K562 (cell line): ENCODE data around the gene LTBP1. TPM values are rescaled to one million over a fixed set of nuclear protein-coding genes. Genes with fewer than 3 reads are reported as not detected.

Source experiments
- ATAC-seq: fragments of 200-7000 bp; cut with Tn5 transposase; 3 replicates; pipeline ENCODE4 v1.9.1; 2020; ENCODE audit warnings: moderate library complexity
- BruUV-seq: library from RNA; stranded (reverse); fragments of 400-500 nt; replicated peaks from 2 replicates; lab custom pipeline; 2021; lab: Mats Ljungman, UMichigan
- CTCF ChIA-PET: fragments of 300-600 bp; formaldehyde crosslinking; extraction: SDS; loops from one replicate; lab custom pipeline; 2021; ENCODE audit warnings: low intra/inter-chr PET ratio; lab: Yijun Ruan, JAX
- POLR2A ChIA-PET: fragments of 300-600, 350-650 bp; sonication (Branson Sonifier 250); formaldehyde crosslinking; extraction: SDS; loops from one replicate; lab custom pipeline; 2021; ENCODE audit warnings: antibody characterized with exemption, inconsistent platforms; lab: Yijun Ruan, JAX
- DNase-seq, 4 experiments: peaks; one replicate each; pipeline versions ENCODE4 v3.0.0 to v3.0.0-alpha.2; 2011 to 2018; ENCODE audit warnings: low spot score in 3 of 4, mixed read lengths in 3 of 4; ENCODE audit errors: extremely low read depth in 1 of 4
- FAIRE-seq: peaks from 2 replicates; lab custom pipeline; 2011; peaks lifted over from hg19 to GRCh38; lab: Jason Lieb, UNC
- H2AFZ ChIP-seq: 2 replicates; pipeline ENCODE4 v1.6.0; 2011; ENCODE audit warnings: low read depth, low read length, control low read depth, inconsistent platforms
- H3K27ac ChIP-seq: fragments of 200-600 bp; 3 replicates; pipeline ENCODE4 v1.8.0; 2011; ENCODE audit warnings: low read depth, mild to moderate bottlenecking, control low read depth, inconsistent platforms, low read length, moderate library complexity, mixed read lengths; ENCODE audit errors: extremely low read depth
- H3K27me3 ChIP-seq, 2 experiments: fragments of 300-600 bp in 1 of 2; 2 replicates in 1 of 2; 3 replicates in 1 of 2; pipeline versions ENCODE4 v1.6.0 to v1.8.0; 2011; ENCODE audit warnings: inconsistent platforms in 2 of 2, low read length in 2 of 2, mild to moderate bottlenecking in 1 of 2, mixed read lengths in 1 of 2, moderate library complexity in 1 of 2; ENCODE audit not compliant: control insufficient read depth in 2 of 2, insufficient read depth in 2 of 2
- H3K36me3 ChIP-seq: fragments of 300-600 bp; 3 replicates; pipeline ENCODE4 v1.8.0; 2011; ENCODE audit warnings: mild to moderate bottlenecking, low read length, inconsistent platforms; ENCODE audit not compliant: control insufficient read depth, insufficient read depth
- H3K4me1 ChIP-seq, 2 experiments: fragments of 200-600 bp in 1 of 2; replicated peaks in 1 of 2; 2 replicates in 1 of 2; 3 replicates in 1 of 2; pipeline versions ENCODE4 v1.5.1 to v1.8.0; 2011; ENCODE audit warnings: inconsistent platforms in 2 of 2, low read length in 2 of 2, mild to moderate bottlenecking in 1 of 2, mixed read lengths in 1 of 2, moderate library complexity in 1 of 2; ENCODE audit not compliant: control insufficient read depth in 2 of 2, insufficient read depth in 2 of 2
- H3K4me2 ChIP-seq: 2 replicates; pipeline ENCODE4 v1.6.1; 2011; ENCODE audit warnings: low read length, control low read depth, inconsistent platforms, mixed read lengths; ENCODE audit not compliant: insufficient read depth
- H3K4me3 ChIP-seq: fragments of 200-600 bp; sonication (generic), shearing (Covaris generic); 2 replicates; pipeline ENCODE4 v1.5.1; 2016; ENCODE audit warnings: control low read depth, inconsistent platforms
- H3K79me2 ChIP-seq: fragments of 200-600 bp; 3 replicates; pipeline ENCODE4 v1.8.0; 2011; ENCODE audit warnings: low read length, inconsistent platforms; ENCODE audit not compliant: control insufficient read depth, insufficient read depth
- H3K9ac ChIP-seq, 2 experiments: 2 replicates each; pipeline versions ENCODE4 v1.6.0 to v1.6.1; 2011; ENCODE audit warnings: low read depth in 2 of 2, low read length in 2 of 2, control low read depth in 1 of 2, inconsistent platforms in 1 of 2, mild to moderate bottlenecking in 1 of 2, mixed read lengths in 1 of 2; ENCODE audit not compliant: insufficient read depth in 1 of 2
- H3K9me1 ChIP-seq: one replicate; pipeline ENCODE4 v1.6.0; 2011; ENCODE audit warnings: inconsistent platforms, mild to moderate bottlenecking, low read length, moderate library complexity; ENCODE audit not compliant: control insufficient read depth, insufficient read depth
- H3K9me3 ChIP-seq: replicated peaks from 2 replicates; pipeline ENCODE4 v1.5.1; 2011; ENCODE audit warnings: low read depth, low read length, inconsistent platforms; ENCODE audit not compliant: control insufficient read depth, insufficient read depth
- H4K20me1 ChIP-seq: replicated peaks from 2 replicates; pipeline ENCODE4 v1.6.1; 2011; ENCODE audit warnings: low read length, inconsistent platforms, mixed read lengths; ENCODE audit not compliant: control insufficient read depth, insufficient read depth
- BMI1 ChIP-seq: fragments of 150-350 bp; IDR thresholded peaks from 2 replicates; pipeline ENCODE4 v1.6.1; 2014; ENCODE audit warnings: low read length
- GTF2F1 ChIP-seq: IDR thresholded peaks from 2 replicates; pipeline ENCODE4 v1.6.1; 2011; ENCODE audit warnings: low read depth, low read length, improper control_type of control experiment
- HNRNPL ChIP-seq: fragments of 200-400 bp; formaldehyde crosslinking; IDR thresholded peaks from 2 replicates; pipeline ENCODE4 v1.6.1; 2017; ENCODE audit warnings: low read depth, mild to moderate bottlenecking, low read length
- NELFE ChIP-seq: IDR thresholded peaks from 2 replicates; pipeline ENCODE4 v1.6.1; 2011; ENCODE audit warnings: mild to moderate bottlenecking; ENCODE audit not compliant: insufficient read depth, insufficient read length
- RFX1 ChIP-seq: fragments of 450-650 bp; IDR thresholded peaks from 2 replicates; pipeline ENCODE4 v1.6.1; 2016; ENCODE audit warnings: mild to moderate bottlenecking, moderate library complexity
- TEAD2 ChIP-seq: fragments of 450-650 bp; IDR thresholded peaks from 2 replicates; pipeline ENCODE4 v1.6.1; 2016; ENCODE audit warnings: missing genetic modification characterization, control low read depth, missing compliant biosample characterization
- TRIM25 ChIP-seq: fragments of 450-650 bp; IDR thresholded peaks from 2 replicates; pipeline ENCODE4 v1.7.0; 2016; ENCODE audit warnings: borderline replicate concordance
- XRCC5 ChIP-seq: fragments of 200-400 bp; formaldehyde crosslinking; IDR thresholded peaks from 2 replicates; pipeline ENCODE4 v1.6.1; 2017; ENCODE audit warnings: low read depth, mild to moderate bottlenecking, low read length
- ZBED1 ChIP-seq: IDR thresholded peaks from 2 replicates; pipeline ENCODE4 v1.6.1; 2014
- ZNF253 ChIP-seq: fragments of 250-450 bp; sonication (Bioruptor Pico); conservative IDR thresholded peaks from 2 replicates; pipeline ENCODE4 v1.6.1; 2021; ENCODE audit warnings: mild to moderate bottlenecking
- ZSCAN29 ChIP-seq: fragments of 450-650 bp; IDR thresholded peaks from 2 replicates; pipeline ENCODE4 v1.6.1; 2017
- WGBS: fragments of 100-300 bp; shearing (Covaris generic); methylation state at CpG from one replicate; pipeline ENCODE4 v1.1.6; 2016; ENCODE audit warnings: low coverage, mixed read lengths; ENCODE audit not compliant: insufficient coverage; ENCODE audit errors: missing lambda C conversion rate; 5-methylcytosine and 5-hydroxymethylcytosine counted together
- in situ Hi-C: fragments of 300-500 bp; cut with MboI; formaldehyde crosslinking; loops from 4 replicates; pipeline ENCODE4 v1.15.0; 2018; ENCODE audit warnings: inconsistent platforms, mixed read lengths
- intact Hi-C: fragments of 100-400 bp; cut with micrococcal nuclease; formaldehyde crosslinking; loops from 2 replicates; pipeline ENCODE4 v1.14.2; 2022
- polyA plus RNA-seq, 8 experiments: library from polyadenylated mRNA; depleted of rRNA in 4 of 8; stranded (reverse) in 5 of 8; unstranded in 3 of 8; fragments of >200 nt; fragmentation: Nextera tagmentation in 2 of 8; fragmentation: Illumina TruSeq in 1 of 8; extraction: Ambion mirVana in 2 of 8; extraction: Trizol in 1 of 8; gene quantifications; 2 replicates each; pipeline versions ENCODE4 v1.2.1 to v1.2.3, GENCODE V29; 2011 to 2014; ENCODE audit warnings: inconsistent platforms in 1 of 8, missing spikeins in 1 of 8
- total RNA-seq, 7 experiments: library from RNA; depleted of rRNA in 6 of 7; stranded (reverse); fragments of >200 nt in 6 of 7; fragmentation: Illumina TruSeq in 2 of 7; extraction: Trizol in 2 of 7; gene quantifications; 2 replicates each; pipeline versions ENCODE4 v1.2.1 to v1.2.3, GENCODE V29; 2011 to 2021; ENCODE audit warnings: low replicate concordance in 1 of 7

Gene LTBP1
- total and polyA plus RNA-seq, 9 of the 15 experiments (the other 6 are each of a cell fraction or from before 2014, with no cell fraction given) = 3.6 to 16.4 (median 8.5) TPM

DNA sequence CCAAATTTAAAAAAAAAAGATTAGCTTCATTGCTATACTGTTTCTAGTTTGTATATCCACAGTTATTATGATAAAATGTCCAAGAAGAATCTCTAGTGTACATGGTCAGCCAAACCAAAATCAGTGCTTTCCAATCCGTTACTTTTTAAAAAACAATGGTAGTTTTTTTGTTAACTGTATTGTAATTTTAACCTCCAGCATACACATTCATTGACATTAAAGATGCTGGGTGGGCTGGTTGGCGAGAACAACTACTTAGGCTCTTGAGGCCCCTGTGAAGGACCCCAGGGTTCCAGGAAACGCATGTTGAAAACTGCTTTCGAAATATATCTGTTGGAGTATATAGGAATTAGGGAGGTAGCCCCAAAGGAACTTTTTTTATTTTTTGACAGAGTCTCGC, 422.4 kb downstream of the LTBP1 start:
- WGBS = 58% methylated on average over 5 of the region's 5 CpGs
- Histone ChIP-seq H3K27me3 (no peaks in the 10 kb centered on the region), H3K4me2 (no peak overlapping the region), H3K9me3 (no peaks in the 10 kb centered on the region), H2AFZ (no peak overlapping the region), H3K9me1 (no peaks in the 10 kb centered on the region), H3K36me3 (no peaks in the 10 kb centered on the region), H3K79me2 (no peaks in the 10 kb centered on the region), H4K20me1 (no peaks in the 10 kb centered on the region), H3K4me3 (no peak overlapping the region), H3K4me1 (no peaks in the 10 kb centered on the region; a peak in 1 of 5 replicates), H3K9ac (no peak overlapping the region), H3K27ac (no peak overlapping the region)
- DNase-seq (no peak), FAIRE-seq (no peak), ATAC-seq (no peak)
- ChIA-PET POLR2A (no interaction called here), CTCF (no interaction called here)
- BruUV-seq = no TSS peak
- in situ Hi-C loops (no loop called here), intact Hi-C loops (no loop called here)
- TF ChIP-seq ZSCAN29 (no peak), TRIM25 (no peak), ZNF253 (CRISPR knock-in tag) (no peak), BMI1 (no peak), ZBED1 (no peak), XRCC5 (no peak), NELFE (no peak), RFX1 (no peak), HNRNPL (no peak), GTF2F1 (no peak), TEAD2 (tag) (no peak)
